Measurements from ENCODE around the gene CXCR4.

DNA sequence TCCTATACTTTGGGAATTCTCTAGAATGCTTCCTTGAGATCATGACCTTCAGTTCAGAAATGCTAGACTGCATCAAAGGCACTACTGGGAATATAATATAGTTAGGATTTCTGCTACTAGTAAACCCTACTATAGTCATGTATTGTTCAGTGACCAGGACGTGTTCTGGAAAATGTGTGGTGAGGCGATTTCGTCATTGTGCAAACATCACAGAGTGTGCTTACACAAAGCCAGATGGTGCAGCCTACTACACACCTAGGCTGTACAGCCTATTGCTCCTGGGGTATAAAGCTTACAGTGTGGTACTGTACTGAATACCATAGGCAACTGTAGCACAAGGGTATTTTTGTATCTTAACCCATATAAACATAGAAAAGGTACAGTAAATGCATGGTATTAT is 13.0 kb downstream of the CXCR4 start:
- TF ChIP-seq POLR2AphosphoS5 (IDR thresholded peaks at IDR 0.05; ENCODE audit: borderline replicate concordance, low read depth, low read length) = no peak
- no peak for TF ChIP-seq EZH2 (IDR thresholded peaks at IDR 0.05)

Data from SK-N-MC (cell line).